Hepatocyte (in vitro differentiated cells): Measurements from ENCODE around the gene STRA6. TPM values are rescaled to one million over a fixed set of nuclear protein-coding genes. Genes with fewer than 3 reads are reported as not detected.

Source experiments
- DNase-seq: peaks from one replicate; pipeline ENCODE4 v3.0.0-alpha.2; 2016; ENCODE audit warnings: low spot score
- H2AFZ ChIP-seq: fragments of 200-600 bp; sonication (generic); 2 replicates; pipeline ENCODE4 v1.6.0; 2016; ENCODE audit warnings: antibody characterized with exemption, mild to moderate bottlenecking
- H3K27ac ChIP-seq: fragments of 200-600 bp; sonication (generic); 2 replicates; pipeline ENCODE4 v1.5.1; 2016; ENCODE audit warnings: mild to moderate bottlenecking
- H3K27me3 ChIP-seq: fragments of 200-600 bp; sonication (generic); 2 replicates; pipeline ENCODE4 v1.6.1; 2016
- H3K36me3 ChIP-seq: fragments of 200-600 bp; sonication (generic); replicated peaks from 2 replicates; pipeline ENCODE4 v1.5.1; 2016; ENCODE audit warnings: low read depth; ENCODE audit not compliant: insufficient read depth
- H3K4me1 ChIP-seq: fragments of 200-600 bp; sonication (generic); 2 replicates; pipeline ENCODE4 v1.5.1; 2016; ENCODE audit warnings: mild to moderate bottlenecking, moderate library complexity; ENCODE audit not compliant: insufficient read depth
- H3K4me2 ChIP-seq: fragments of 200-600 bp; sonication (generic); 2 replicates; pipeline ENCODE4 v1.6.0; 2016
- H3K4me3 ChIP-seq: fragments of 200-600 bp; sonication (generic); 2 replicates; pipeline ENCODE4 v1.5.1; 2016; ENCODE audit warnings: mild to moderate bottlenecking
- H3K79me2 ChIP-seq: fragments of 200-600 bp; sonication (generic); 2 replicates; pipeline ENCODE4 v1.6.0; 2017; ENCODE audit warnings: mild to moderate bottlenecking
- H3K9me2 ChIP-seq: fragments of 200-600 bp; sonication (generic); replicated peaks from 2 replicates; pipeline ENCODE4 v1.6.0; 2017; ENCODE audit warnings: mild to moderate bottlenecking; ENCODE audit not compliant: insufficient read depth
- H3K9me3 ChIP-seq: fragments of 200-600 bp; sonication (generic); 2 replicates; pipeline ENCODE4 v1.5.1; 2016; ENCODE audit warnings: low read depth, mild to moderate bottlenecking
- H4K20me1 ChIP-seq: fragments of 200-600 bp; sonication (generic); 2 replicates; pipeline ENCODE4 v1.6.0; 2016; ENCODE audit warnings: mild to moderate bottlenecking; ENCODE audit not compliant: insufficient read depth, poor library complexity, severe bottlenecking
- EZH2 ChIP-seq: fragments of 200-600 bp; sonication (generic); IDR thresholded peaks from 2 replicates; pipeline ENCODE4 v1.6.1; 2016; ENCODE audit warnings: antibody characterized with exemption, mild to moderate bottlenecking, borderline replicate concordance
- EZH2phosphoT487 ChIP-seq: fragments of 200-600 bp; sonication (generic); IDR thresholded peaks from one replicate; pipeline ENCODE4 v1.6.1; 2018; ENCODE audit warnings: antibody characterized with exemption, mild to moderate bottlenecking, low read depth, moderate library complexity; ENCODE audit not compliant: unreplicated experiment, severe bottlenecking
- WGBS: methylation state at CpG from one replicate; pipeline ENCODE4 v1.1.6; 2016; ENCODE audit warnings: low lambda C conversion rate; ENCODE audit errors: missing lambda C conversion rate; 5-methylcytosine and 5-hydroxymethylcytosine counted together
- polyA plus RNA-seq: library from polyadenylated mRNA; unstranded; fragments of >200 nt; fragmentation: Nextera tagmentation; extraction: Ambion mirVana; gene quantifications from 2 replicates; pipeline ENCODE4 v1.2.1, GENCODE V29; 2016
- small RNA-seq: library from RNA; depleted of rRNA; stranded (forward); fragments of <200 nt; gene quantifications from one replicate; pipeline ENCODE3, GENCODE V24; 2014
- total RNA-seq: library from RNA; depleted of rRNA; stranded (reverse); fragments of >200 nt; gene quantifications from 2 replicates; pipeline ENCODE4 v1.2.3, GENCODE V29; 2014
- TF ChIP-seq, protein P1 (sequence below): fragments of 200-600 bp; sonication (generic); IDR thresholded peaks from 2 replicates; pipeline ENCODE4 v1.5.1; 2016; ENCODE audit warnings: antibody characterized with exemption, mild to moderate bottlenecking; ENCODE audit not compliant: poor library complexity

The STRA6 gene
- total and polyA plus RNA-seq, 2 experiments from 2014 or later: 31.5 to 37.1 TPM

DNA sequence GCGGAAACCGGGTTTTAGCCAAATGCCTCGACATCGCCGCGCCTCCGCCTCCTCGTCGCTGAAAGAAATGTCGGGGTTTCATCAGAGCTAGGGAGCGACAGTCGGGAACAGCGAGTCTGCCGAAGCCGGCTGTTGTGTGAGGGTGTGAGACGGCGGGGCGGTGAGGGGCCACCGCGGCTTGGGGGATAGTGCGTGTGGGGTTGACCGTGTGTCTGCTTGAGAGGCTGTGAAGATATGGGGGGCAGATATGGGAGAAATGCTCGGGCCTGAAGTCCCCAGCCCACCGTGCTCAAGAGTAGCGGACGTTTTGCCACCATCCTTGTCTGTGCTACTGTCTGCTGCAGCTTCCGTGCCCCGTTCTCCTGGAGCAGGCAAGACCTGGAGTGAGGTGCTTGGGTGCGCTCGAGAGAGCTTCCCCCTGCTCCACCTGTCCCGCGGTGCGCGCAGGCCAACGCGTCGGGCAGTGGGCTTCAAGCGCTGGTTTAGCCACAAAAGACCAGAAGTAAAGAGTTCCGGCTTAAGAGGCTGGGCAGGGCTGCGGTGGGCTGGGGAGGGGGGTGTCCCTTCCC, 72.9 kb downstream of the STRA6 start:
- no peak for DNase-seq
- Histone ChIP-seq H3K9me2 (no peaks in the 10 kb centered on the region), H3K36me3 (no peaks in the 10 kb centered on the region), H2AFZ (no peak overlapping the region), H4K20me1 (no peaks in the 10 kb centered on the region), H3K27ac (no peak overlapping the region), H3K9me3 (no peaks in the 10 kb centered on the region), H3K79me2 (no peaks in the 10 kb centered on the region), H3K4me1 (peaks cover 22% of the 10 kb centered on the region), H3K4me3 (no peak overlapping the region), H3K27me3 (peaks cover 86% of the 10 kb centered on the region), H3K4me2 (peak overlapping the region; percentile 89)
- TF ChIP-seq EZH2 (peak; percentile 96), EZH2phosphoT487 (no peak)
- TF ChIP-seq, protein P1, sequence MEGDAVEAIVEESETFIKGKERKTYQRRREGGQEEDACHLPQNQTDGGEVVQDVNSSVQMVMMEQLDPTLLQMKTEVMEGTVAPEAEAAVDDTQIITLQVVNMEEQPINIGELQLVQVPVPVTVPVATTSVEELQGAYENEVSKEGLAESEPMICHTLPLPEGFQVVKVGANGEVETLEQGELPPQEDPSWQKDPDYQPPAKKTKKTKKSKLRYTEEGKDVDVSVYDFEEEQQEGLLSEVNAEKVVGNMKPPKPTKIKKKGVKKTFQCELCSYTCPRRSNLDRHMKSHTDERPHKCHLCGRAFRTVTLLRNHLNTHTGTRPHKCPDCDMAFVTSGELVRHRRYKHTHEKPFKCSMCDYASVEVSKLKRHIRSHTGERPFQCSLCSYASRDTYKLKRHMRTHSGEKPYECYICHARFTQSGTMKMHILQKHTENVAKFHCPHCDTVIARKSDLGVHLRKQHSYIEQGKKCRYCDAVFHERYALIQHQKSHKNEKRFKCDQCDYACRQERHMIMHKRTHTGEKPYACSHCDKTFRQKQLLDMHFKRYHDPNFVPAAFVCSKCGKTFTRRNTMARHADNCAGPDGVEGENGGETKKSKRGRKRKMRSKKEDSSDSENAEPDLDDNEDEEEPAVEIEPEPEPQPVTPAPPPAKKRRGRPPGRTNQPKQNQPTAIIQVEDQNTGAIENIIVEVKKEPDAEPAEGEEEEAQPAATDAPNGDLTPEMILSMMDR: no peak
- whole genome bisulfite sequencing: 2% methylated on average over 38 of the region's 40 CpGs

Small RNA genes lying within 50 kb of the gene (small RNA-seq; reads per million reads assigned to genes)
- gene RF00017: not detected

Other genes with a start within 250 kb of the STRA6 start
- gene STOML1, start 210.5 kb downstream of the STRA6 start, total RNA-seq: 10.3 and 14.2 TPM in 2 replicates
- 19.8 and 21.0 TPM in 2 replicates for gene STOML1, start 210.5 kb downstream of the STRA6 start, polyA plus RNA-seq
- 9.7 and 15.7 TPM in 2 replicates for gene PML, start 208.1 kb downstream of the STRA6 start, total RNA-seq
- gene PML, start 208.1 kb downstream of the STRA6 start, polyA plus RNA-seq: 29.9 and 38.8 TPM in 2 replicates
- not detected in 2 replicates for gene GOLGA6A, start 120.2 kb downstream of the STRA6 start, total RNA-seq
- gene GOLGA6A, start 120.2 kb downstream of the STRA6 start, polyA plus RNA-seq: not detected in 2 replicates
- gene ISLR2, start 72.2 kb downstream of the STRA6 start, total RNA-seq: 1.7 TPM in 1 of 2 replicates, not detected in the other
- 0.13 TPM in 1 of 2 replicates, not detected in the other for gene ISLR2, start 72.2 kb downstream of the STRA6 start, polyA plus RNA-seq
- gene ISLR, start 29.1 kb downstream of the STRA6 start, total RNA-seq: 31.4 and 36.4 TPM in 2 replicates
- 27.8 and 32.0 TPM in 2 replicates for gene ISLR, start 29.1 kb downstream of the STRA6 start, polyA plus RNA-seq
- 0.32 and 0.63 TPM in 2 replicates for gene CCDC33, start 33.5 kb upstream of the STRA6 start, total RNA-seq
- gene CCDC33, start 33.5 kb upstream of the STRA6 start, polyA plus RNA-seq: 0.86 and 1.3 TPM in 2 replicates
- 0.80 and 2.4 TPM in 2 replicates for gene CYP11A1, start 164.9 kb upstream of the STRA6 start, total RNA-seq
- 1.5 and 2.6 TPM in 2 replicates for gene CYP11A1, start 164.9 kb upstream of the STRA6 start, polyA plus RNA-seq
- 9.5 and 12.0 TPM in 2 replicates for gene SEMA7A, start 231.2 kb upstream of the STRA6 start, total RNA-seq
- gene SEMA7A, start 231.2 kb upstream of the STRA6 start, polyA plus RNA-seq: 2.4 and 4.6 TPM in 2 replicates